HFF-Myc (cell line): ENCODE results near the gene OR9G1.

Source experiments
- DNase-seq: peaks from one replicate; pipeline ENCODE4 v3.0.0-alpha.2; 2011; ENCODE audit warnings: low read depth; ENCODE audit errors: extremely low read depth
- H3K4me3 ChIP-seq: replicated peaks from 2 replicates; pipeline ENCODE4 v1.5.1; 2011; ENCODE audit warnings: low read depth, mild to moderate bottlenecking, control low read depth, low read length
- CTCF ChIP-seq: IDR thresholded peaks from 2 replicates; pipeline ENCODE4 v1.5.1; 2012; ENCODE audit warnings: mild to moderate bottlenecking, low read depth, low read length, control low read depth; ENCODE audit errors: missing control alignments

The OR9G1 gene

GRCh38 chr11:56720513-56720912, 21.6 kb downstream of the OR9G1 start:
- no peak for TF ChIP-seq CTCF
- DNase-seq = no peak
- H3K4me3 ChIP-seq = no peak overlapping the region

DNA sequence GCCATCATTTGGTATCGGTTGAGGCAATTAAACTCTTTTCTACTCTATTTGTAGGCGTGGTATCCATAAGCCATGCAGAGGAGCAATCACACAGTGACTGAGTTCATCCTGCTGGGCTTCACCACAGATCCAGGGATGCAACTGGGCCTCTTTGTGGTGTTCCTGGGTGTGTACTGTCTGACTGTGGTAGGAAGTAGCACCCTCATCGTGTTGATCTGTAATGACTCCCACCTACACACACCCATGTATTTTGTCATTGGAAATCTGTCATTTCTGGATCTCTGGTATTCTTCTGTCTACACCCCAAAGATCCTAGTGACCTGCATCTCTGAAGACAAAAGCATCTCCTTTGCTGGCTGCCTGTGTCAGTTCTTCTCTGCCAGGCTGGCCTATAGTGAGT, 41.2 kb downstream of the OR9G1 start:
- no peak for DNase-seq
- no peak for TF ChIP-seq CTCF
- H3K4me3 ChIP-seq = no peak overlapping the region

DNA sequence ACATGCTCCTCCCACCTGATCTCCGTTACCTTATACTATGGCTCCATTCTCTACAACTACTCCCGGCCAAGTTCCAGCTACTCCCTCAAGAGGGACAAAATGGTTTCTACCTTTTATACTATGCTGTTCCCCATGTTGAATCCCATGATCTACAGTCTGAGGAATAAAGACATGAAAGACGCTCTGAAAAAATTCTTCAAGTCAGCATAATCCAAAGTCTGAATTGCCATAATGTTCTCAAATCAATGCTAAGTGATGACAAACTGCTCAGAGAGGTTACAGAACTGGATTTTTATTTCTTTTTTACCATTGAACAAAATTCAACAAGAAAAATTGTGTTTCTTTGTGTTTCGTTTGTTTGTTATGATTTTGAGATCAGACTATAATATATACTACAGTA, 42.0 kb downstream of the OR9G1 start:
- no peak for DNase-seq
- no peak for TF ChIP-seq CTCF
- no peak overlapping the region for H3K4me3 ChIP-seq

- DNase-seq = no peak
- H3K4me3 ChIP-seq = no peak within 1 kb of the TSS
- TF ChIP-seq CTCF = no peak
These were observed 49.7 kb downstream of the OR9G1 start, which contains the start of gene OR9G4 for GRCh38 chr11:56748597-56748996. Gene OR9G4 (minus strand): TSS chr11:56748697. CDS start chr11:56743766, 4,931 bp downstream.

- no peak for TF ChIP-seq CTCF
- DNase-seq = no peak
- no peak overlapping the region for H3K4me3 ChIP-seq
These were observed 51.3 kb downstream of the OR9G1 start for GRCh38 chr11:56750190-56750589.

GRCh38 chr11:56751480-56751879, 52.6 kb downstream of the OR9G1 start:
- no peak for TF ChIP-seq CTCF
- no peak for DNase-seq
- H3K4me3 ChIP-seq = no peak overlapping the region
